Measurements from ENCODE around the gene ZBTB7C.

DNA sequence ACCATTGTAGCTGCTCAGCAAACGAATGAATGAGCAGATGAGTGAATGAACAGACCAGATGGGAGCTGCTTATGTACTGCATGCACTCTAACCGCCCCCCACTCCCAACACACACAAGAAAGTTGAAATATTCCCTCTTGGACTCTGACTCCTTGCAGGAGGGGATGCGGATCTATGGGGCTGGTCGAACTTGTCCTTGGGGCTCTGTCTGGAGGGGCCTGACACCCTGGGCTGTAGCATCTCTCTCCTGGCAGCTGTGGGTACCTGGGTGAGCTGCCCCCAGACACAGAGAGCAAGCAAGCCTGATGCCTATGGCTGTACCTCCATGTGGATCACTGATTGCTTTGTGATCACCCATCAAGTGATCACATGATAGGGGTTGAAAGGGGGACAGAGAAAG lies 286.4 kb downstream of the ZBTB7C start:
- TF ChIP-seq, protein P1, sequence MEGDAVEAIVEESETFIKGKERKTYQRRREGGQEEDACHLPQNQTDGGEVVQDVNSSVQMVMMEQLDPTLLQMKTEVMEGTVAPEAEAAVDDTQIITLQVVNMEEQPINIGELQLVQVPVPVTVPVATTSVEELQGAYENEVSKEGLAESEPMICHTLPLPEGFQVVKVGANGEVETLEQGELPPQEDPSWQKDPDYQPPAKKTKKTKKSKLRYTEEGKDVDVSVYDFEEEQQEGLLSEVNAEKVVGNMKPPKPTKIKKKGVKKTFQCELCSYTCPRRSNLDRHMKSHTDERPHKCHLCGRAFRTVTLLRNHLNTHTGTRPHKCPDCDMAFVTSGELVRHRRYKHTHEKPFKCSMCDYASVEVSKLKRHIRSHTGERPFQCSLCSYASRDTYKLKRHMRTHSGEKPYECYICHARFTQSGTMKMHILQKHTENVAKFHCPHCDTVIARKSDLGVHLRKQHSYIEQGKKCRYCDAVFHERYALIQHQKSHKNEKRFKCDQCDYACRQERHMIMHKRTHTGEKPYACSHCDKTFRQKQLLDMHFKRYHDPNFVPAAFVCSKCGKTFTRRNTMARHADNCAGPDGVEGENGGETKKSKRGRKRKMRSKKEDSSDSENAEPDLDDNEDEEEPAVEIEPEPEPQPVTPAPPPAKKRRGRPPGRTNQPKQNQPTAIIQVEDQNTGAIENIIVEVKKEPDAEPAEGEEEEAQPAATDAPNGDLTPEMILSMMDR (IDR thresholded peaks at IDR 0.05; ENCODE audit: insufficient read depth, low read length, poor library complexity, severe bottlenecking): no peak
- TF ChIP-seq EZH2phosphoT487 (conservative IDR thresholded peaks at IDR 0.05; ENCODE audit: low read length): no peak

All from SU-DHL-6 (cell line).